Fibroblast of skin of left biceps (primary cell): ENCODE data around the gene ADCY5.

Experiments used
- DNase-seq, 2 experiments: peaks; one replicate each; pipeline ENCODE4 v3.0.0-alpha.2; 2013; ENCODE audit warnings: low read depth in 2 of 2

ADCY5 gene

DNA sequence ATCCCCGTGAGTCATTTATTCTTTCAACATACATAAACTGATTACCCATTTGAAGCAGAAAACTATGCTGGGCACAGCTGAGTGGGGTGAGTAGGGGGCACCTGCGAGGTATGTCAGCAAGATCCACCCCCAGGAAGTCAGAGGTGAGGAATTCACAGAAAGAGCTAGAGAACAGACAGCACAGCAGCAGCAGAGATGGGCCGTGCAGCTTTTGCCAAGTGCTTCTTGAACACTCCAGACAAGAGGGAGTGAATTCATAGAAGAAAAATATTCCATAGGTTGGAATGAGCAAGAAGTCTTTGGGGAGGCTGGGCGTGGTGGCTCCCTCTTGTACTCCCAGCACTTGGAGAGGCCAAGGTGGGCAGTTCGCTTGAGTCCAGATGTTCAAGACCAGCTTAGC is 9.4 kb upstream of the ADCY5 start:
- DNase-seq: no peak

GRCh38 chr3:123457841-123458240 is 9.0 kb upstream of the ADCY5 start:
- DNase-seq: no peak

GRCh38 chr3:123453675-123454074 is 4.8 kb upstream of the ADCY5 start:
- DNase-seq: no peak

- no peak for DNase-seq
These were observed 2.3 kb upstream of the ADCY5 start for GRCh38 chr3:123451186-123451585.

GRCh38 chr3:123449997-123450604 is 1.2 kb upstream of the ADCY5 start:
- no peak for DNase-seq

GRCh38 chr3:123449102-123449996 is 459 bp upstream of the ADCY5 start:
- DNase-seq: no peak

- DNase-seq: no peak
These were observed 957 bp downstream of the ADCY5 start for GRCh38 chr3:123447749-123448517.

- DNase-seq: no peak
These were observed 1.5 kb downstream of the ADCY5 start for GRCh38 chr3:123447416-123447748.

GRCh38 chr3:123446610-123447109 is 2.2 kb downstream of the ADCY5 start:
- DNase-seq: no peak

- DNase-seq: no peak
These were observed 2.7 kb downstream of the ADCY5 start for GRCh38 chr3:123446210-123446609.

GRCh38 chr3:123445702-123446101 is 3.2 kb downstream of the ADCY5 start:
- DNase-seq: no peak

DNA sequence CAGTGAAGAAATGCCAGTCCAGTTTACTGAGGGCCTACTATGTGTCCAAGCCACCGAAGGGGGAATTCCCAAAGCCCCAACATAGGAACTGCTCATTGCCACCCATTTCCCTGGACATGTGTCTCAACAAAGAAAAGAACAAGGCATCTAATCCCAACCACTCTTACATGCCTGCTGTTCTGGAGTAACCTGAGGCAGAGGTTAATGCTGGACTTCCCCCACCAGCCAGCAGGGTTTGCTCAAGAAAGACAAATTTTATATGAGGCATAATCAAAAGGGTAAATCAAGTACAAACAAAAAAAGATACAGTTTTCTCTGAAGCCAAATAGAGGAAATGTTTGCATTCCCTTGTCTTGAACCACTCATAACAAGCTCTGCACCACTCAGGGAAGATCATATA is 4.1 kb downstream of the ADCY5 start:
- no peak for DNase-seq

DNA sequence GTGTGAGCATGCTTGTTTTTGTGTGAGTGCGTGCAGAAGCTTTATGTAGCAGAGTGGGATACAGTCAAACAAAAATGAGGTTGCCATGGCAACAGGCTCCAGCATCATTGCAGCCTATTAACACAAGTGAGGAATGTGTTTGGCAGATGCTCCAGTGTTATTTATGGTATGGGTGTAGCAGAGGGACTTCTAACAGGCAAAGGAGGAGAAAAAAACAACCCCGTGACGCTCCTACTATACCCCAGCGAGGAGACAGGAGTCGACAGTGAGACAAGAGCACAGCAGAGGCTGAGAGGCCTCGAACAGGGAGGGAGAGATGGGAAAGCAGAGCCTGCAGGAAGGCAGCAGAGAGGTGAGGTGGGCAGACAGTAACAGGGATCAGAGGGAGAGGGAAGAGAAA is 4.9 kb downstream of the ADCY5 start:
- DNase-seq: no peak

GRCh38 chr3:123442908-123443307 is 6.0 kb downstream of the ADCY5 start:
- DNase-seq: no peak

GRCh38 chr3:123442125-123442524 is 6.8 kb downstream of the ADCY5 start:
- no peak for DNase-seq

GRCh38 chr3:123439806-123440580 is 8.9 kb downstream of the ADCY5 start:
- DNase-seq: no peak

DNA sequence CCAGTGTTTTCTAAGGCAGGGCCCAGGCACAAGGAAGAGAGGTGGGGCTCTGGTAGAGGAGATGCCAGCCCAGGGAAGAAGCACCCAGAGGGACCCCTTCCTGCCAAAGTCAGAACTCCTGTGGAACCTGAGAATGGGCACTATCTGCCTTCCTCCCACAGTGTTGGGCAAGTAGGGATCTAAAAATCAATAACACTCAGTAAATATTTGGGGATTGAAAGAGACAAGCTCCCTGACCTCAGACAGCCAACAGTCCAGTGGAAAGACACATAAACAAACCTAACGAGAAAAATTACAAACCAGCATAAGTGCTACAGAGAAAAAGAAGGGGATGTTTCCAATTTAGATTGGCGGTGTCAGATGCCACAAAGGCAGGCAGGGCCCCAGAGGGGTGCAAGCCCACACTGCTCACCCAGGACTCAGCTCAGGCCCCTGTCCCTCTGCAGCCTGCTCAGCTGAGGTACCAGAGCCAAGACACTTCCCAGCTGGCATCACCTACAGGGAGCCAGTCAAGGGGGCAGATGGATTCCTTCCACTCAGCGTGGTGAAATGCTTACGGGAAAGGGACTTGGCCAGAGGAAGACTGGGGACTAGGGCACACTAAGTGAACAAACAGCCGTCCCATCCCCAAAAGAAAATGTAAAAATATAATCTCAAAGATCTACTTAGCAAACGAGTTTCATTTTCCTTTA is 15.9 kb downstream of the ADCY5 start:
- DNase-seq: no peak

GRCh38 chr3:123431658-123432324 is 17.1 kb downstream of the ADCY5 start:
- DNase-seq: no peak

DNA sequence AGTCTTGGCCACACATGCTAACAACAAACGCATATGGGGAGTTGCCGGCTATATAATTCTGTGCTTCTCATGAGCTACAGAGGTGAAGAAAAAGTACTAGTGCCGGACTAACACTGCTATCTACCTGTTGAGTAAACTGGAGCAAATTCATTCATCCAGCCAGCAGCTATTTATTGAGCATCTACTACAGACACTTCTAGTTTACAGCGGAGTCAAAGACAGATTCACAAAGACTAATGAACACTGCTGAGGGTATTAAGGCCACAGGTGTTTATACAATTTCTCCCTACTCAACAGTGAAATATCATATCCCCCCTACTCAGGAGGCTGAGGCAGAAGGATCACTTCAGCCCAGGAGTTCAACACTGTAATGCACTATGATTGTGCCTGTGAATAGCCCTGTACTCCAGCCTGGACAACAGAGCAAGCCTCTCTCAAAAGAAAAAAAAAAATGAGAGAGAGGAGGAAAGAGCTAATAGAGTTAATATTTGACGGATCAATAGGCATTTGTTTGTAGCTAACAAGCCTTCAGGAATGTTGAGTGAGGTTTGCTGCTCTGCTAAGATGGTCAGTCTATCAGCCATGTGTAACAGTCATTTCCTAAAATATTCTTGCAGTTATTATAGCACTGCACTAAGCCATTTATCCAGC is 17.8 kb downstream of the ADCY5 start:
- DNase-seq: no peak

DNA sequence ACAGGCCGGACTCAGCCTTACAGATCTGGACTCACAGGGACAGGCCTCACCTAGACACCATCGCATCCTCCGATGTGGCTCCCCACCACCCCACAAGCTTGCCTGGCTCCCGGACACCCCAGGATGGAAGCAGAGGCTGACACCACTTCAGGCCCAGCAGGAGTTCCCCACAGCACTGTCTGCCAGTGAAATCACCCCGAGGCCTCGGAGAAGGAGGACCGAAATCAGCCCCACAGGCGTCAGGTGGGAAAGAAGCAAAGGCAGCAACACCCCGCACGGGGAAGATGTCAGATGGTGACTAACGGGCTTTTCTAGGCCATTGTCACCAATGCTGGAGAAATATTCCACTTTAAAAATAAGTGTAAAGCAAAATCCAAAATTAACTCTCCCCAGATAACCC is 18.6 kb downstream of the ADCY5 start:
- no peak for DNase-seq
